Left colon (tissue), 2 donors: Measurements from ENCODE around the gene PLPP7. TPM values are rescaled to one million over a fixed set of nuclear protein-coding genes. Genes with fewer than 3 reads are reported as not detected.

Experiments
- ATAC-seq: fragments of 200-7000 bp; cut with Tn5 transposase; one replicate; pipeline ENCODE4 v1.9.1; 2020; ENCODE audit warnings: mild to moderate bottlenecking, moderate library complexity
- DNase-seq, 2 donors: peaks; one replicate each; pipeline ENCODE4 v3.0.0-alpha.2; 2020
- intact Hi-C, 2 donors: fragments of 100-400 bp; cut with DNase I in 1 of 2; cut with micrococcal nuclease in 1 of 2; formaldehyde crosslinking; loops; one replicate each; pipeline versions ENCODE4 v1.11.2 to v1.14.0; 2022; cut with DNase I, micrococcal nuclease
- total RNA-seq, 2 donors: library from RNA; stranded (reverse); fragmentation: NEBNext Ultra II Directional; extraction: Animal tissue kit (Norgen Biotek cat#: 25700); gene quantifications; one replicate each; pipeline ENCODE4 v1.2.1, GENCODE V29; 2021
- donor health status: DM: no; HTN: no; CAD: no.
- donor health status: DM: yes; HTN: yes; CAD: no.

PLPP7 gene
- total RNA-seq, 2 donors from 2014 or later, result 0.43 to 1.1 TPM

DNA sequence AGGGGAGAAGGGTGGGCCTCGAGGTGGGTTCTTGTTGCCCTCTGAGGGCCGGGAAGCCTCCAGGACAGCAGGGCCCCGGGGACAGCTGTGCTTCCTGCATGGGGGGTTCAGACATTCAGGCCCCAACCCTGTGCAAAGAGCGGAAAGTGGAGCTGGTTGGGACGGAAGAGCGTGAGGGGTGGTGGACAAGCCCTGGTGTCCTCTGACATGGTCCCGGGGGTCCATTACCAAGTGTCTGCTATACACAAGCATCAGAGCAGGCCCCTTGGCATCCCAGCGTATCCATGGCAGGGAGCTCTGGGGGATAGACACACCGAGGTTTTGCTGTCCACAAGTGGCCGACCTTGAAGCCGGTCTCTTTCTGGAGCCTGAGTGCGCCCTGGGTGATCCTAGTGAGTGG lies 9.3 kb downstream of the PLPP7 start:
- DNase-seq, result no peak
- intact Hi-C loops, result no loop called here
- no peak for ATAC-seq

DNA sequence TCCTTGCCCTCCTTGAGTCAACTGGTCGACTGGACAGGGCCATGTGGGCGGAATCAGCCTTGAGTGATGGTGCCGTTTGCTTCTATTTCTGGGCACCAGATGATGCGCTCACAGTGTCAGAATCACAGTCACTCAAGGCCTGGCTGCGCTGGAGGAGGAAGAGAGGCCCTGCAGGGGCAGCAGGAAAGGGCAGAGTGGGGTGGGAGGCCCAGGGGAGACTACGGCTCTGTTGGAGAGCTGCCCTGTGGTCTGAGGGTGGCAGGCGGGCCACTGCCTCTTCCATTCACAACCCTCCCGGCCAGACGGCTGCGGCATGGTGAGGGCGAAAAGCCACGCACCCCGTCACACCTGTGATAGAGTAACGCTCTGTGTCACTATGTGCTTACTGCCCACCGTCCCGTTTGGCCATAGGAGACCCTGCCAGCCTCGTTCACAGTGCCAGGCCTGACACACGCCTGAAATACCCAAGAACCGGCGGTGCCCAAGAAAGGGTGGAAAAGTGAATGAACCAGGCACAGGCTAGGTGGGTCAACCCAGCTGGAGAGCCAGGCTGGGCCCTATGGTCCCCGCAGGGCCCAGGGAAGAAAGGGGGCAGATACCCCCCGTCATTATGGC lies 9.9 kb downstream of the PLPP7 start:
- intact Hi-C loops, result no loop called here
- ATAC-seq (no peak), DNase-seq (no peak)

- intact Hi-C loops, result no loop called here
- ATAC-seq (no peak), DNase-seq (no peak)
Measured at GRCh38 chr9:131299961-131300347, 10.4 kb downstream of the PLPP7 start.

DNA sequence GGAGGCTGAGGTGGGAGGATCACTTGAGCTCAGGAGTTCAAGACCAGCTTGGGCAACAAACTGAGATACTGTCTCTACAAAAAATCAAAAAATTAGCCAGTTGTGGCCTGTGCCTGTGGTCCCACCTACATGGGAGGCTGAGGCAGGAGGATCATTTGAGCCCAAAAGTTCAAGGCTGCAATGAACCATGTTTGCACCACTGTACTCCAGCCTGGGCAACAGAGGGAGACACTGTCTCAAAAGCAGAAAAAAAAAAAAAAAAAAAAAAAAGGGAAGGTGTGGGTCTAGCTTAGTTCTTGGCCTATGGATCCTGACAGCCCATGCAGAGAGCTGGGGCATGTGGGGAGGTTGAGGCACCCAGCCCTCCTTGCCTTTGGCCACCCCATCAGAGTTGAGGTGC lies 10.9 kb downstream of the PLPP7 start:
- intact Hi-C loops, result no loop called here

GRCh38 chr9:131302244-131303075 lies 12.9 kb downstream of the PLPP7 start:
- DNase-seq (no peak), ATAC-seq (no peak)
- intact Hi-C loops, result no loop called here

More for the DNA sequence above, 10.9 kb downstream of the PLPP7 start:
- ATAC-seq, result no peak
- DNase-seq, result no peak

DNA sequence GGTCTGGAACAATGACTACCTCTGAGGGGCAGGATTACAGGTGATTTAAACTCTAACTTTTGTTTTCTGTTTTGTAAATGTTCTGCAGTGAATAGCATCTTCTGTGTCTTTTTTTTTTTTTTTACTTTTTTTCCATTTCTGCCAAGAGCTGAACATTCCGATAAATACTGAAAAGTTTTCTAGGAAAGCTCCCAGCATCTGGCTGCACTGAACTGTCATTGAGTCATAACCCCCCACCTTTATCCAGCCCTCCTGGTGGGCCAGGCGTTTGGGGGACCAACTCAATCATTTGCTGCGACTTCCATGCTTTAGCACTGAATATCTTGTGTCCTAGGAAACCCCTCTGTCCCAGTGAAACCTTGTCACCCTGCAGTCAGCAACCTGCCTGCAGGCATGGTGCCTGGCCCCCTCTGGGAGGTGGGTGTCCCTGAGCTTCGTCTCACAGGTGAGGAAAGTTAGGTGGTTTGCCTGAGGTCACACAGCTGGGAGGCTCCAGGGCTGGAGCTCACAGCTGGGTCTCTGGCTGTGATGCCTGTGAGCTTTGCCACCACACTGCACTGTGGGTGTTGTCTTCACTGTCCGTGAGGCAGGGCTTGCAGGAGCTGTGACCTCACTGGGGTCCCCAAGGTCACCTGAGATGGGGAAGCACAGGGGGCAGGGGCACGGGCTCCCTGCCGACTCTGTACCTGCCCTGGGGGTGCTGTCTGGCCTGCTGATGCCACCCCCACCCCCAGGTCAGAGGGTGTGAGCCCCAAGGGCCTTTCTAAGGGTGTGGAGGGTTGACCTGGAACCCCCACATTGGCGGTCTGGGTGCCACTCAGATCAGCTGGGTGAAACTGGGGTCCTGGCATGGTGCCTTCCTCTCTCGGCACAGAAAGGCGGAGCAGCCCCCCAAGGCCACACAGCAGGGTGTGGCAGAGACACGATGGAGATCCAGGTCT lies 14.1 kb downstream of the PLPP7 start:
- intact Hi-C loops, result no loop called here
- no peak for DNase-seq
- no peak for ATAC-seq

DNA sequence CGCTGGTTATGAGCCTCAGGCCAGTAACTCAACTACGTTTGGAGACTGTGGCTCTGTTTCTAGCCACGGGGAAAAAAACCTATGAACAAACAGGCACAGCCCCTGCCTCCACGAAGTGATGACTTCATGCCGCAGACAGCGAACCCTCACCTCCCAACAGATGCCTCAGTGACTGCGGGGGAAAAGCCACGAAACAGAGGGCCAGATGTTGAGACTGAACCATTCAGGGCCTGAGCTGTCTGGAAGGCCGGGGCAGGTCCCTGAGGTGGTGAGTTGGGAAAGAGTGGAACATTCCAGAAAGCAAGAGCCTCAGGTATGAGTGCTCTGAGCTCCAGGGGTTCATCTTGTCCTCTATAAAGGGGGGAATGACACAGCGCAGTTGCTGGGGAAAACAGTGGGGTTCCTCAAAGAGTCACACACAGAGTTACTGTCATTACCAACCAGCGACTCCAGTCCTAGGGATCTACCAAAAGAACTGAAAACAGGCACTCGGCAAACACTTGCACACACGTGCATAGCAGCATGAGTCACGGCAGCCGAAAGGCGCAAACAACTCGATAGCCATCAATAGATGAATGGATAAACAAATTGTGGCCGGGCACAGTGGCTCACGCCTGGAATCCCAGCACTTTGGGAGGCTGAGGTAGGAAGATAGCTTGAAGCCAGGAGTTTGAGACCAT lies 15.3 kb downstream of the PLPP7 start:
- DNase-seq (no peak), ATAC-seq (no peak)
- intact Hi-C loops, result no loop called here

DNA sequence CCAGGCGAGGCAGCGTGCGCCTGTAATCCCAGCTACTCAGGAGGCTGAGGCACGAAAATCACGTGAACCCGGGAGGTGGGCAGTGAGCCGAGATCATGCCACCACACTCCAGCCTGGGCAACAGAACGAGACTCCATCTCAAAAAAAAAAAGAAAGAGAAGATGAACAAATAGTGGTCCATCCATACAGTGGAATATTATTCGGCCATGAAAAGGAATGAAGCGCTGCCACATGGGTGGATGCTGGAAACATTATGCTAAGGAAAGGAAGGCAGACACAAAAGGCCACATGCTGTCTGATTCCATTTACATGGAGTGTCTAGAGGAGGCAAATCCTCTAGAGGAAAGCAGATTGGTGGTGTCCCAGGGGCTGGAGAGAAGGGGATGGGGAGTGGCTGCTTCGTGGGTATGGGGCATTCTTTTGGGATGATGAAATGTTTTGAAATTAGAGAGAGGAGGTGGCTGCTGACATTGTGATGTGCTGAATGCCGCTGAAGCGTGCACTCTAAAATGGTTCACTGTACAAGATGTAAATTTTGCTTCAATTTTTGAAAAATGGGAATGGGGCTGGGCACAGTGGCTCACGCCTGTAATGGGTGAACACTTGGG lies 17.0 kb downstream of the PLPP7 start:
- DNase-seq (no peak), ATAC-seq (no peak)
- intact Hi-C loops, result no loop called here

DNA sequence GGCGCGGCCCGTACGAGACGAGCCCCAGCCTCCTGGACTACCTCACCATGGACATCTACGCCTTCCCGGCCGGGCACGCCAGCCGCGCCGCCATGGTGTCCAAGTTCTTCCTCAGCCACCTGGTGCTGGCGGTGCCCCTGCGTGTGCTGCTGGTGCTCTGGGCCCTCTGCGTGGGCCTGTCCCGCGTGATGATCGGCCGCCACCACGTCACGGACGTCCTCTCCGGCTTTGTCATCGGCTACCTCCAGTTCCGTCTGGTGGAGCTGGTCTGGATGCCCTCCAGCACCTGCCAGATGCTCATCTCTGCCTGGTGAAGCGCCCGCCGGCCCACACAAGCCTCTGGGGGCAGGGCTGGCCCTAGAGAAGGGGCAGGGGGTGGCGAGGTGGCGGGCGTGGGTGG lies 18.5 kb downstream of the PLPP7 start:
- DNase-seq (no peak), ATAC-seq (no peak)
- intact Hi-C loops, result no loop called here

DNA sequence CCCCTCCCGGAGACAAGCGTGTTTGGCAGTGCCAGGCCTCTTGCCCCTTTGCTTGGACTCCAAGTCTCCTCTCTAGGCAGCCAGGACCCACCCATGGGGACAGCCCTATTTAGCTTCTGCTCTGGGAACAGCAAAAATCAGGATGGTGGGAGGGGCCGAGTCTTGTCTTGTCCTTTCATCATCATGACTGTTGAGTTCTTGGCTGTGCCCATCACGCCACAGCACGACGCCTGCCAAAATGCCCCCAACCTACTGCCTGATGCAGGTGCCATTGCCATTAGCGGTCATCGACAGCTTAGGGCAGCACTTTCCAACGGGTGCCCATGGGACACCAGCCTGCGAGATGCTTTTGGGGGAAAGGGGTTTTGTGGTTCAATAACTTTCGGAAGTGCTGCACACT lies 18.9 kb downstream of the PLPP7 start:
- DNase-seq (no peak), ATAC-seq (no peak)
- intact Hi-C loops, result no loop called here

DNA sequence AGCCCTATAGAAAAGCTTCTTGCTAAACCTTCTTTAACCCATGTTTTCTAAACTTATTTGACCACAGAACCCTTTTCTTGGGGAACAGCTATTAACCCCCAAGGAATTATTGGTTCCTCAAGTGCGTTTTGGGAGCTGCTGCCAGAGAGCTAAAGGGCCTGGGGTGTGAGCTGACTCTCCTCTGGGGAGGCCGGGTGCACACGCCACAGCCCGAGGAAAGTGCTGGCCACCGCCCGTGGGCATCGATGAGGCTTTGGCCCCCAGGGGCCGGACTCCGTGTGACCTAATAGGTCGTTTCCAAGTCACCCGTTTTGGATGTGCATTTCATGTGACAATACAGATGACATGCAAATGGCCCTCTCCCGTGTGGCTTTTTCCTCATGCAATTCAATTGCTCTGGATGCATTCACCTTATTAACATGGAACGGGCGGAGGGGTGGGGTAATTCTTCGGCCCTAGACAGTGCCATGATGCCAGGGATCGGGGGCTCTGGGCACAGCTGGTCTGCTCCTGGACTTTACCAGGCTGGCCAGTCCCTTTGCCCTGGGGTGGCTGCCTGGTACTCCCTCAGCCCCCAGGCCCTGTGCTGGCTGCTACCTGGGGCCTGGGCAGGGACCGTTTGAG lies 19.5 kb downstream of the PLPP7 start:
- DNase-seq (no peak), ATAC-seq (no peak)
- intact Hi-C loops, result no loop called here

DNA sequence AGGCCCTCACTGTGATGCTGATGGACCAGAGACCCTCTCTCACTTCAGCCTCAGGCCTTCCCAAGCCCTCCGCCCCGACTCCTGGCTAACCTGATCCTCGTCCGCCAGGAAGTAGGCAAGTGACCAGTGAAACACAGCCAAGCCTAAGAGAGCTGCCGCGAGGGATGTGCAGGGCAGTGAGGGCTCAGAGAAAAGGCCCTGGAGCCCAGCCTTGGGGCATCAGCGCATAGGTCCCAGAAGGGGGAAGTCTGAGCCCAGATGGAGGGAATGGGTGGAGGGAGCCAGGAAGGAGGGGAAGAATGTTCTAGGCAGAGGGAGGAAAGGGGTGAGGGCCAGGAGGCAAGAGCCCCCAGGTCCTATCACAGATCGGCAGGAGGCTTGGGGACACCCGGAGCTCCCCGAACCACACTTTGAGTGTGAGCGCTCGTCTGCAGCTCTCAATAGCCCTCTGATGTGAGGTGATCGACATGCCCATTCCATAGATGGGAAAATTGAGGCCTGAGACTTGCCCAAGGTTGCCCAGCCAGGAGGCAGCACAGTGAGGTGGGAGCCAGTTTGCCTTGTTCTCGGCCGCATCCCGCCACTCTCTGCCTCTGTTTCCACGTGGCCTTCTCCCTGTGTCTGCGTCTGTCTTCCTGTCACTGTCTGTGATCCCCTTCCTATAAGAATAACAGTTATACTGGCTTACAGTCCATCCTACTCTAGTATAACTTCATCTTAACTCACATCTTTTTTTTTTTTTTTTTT lies 20.2 kb downstream of the PLPP7 start:
- intact Hi-C loops, result no loop called here
- DNase-seq (no peak), ATAC-seq (no peak)

GRCh38 chr9:131310833-131311554 lies 21.5 kb downstream of the PLPP7 start:
- DNase-seq, result peak in 1 of 2 donors; percentile 31

DNA sequence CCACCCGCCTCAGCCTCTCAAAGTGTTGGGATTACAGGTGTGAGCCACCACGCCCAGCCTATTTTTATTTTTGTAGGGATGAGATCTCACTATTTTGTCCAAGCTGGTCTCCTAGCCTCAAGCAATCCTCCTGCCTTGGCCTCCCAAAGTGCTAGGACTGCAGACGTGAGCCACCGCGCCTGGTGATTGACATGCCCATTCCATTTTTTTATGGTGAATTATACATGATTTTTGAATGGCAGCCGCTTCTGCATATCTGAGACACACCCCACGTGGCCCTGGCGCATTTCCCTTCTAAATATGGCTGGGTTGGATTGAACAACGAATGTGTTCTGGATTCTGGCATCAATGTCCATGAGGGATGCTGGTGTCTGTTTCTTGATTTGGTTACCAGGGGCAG lies 22.7 kb downstream of the PLPP7 start:
- DNase-seq (no peak), ATAC-seq (no peak)
- intact Hi-C loops, result no loop called here

More at GRCh38 chr9:131310833-131311554, 21.5 kb downstream of the PLPP7 start:
- intact Hi-C loops, result no loop called here
- ATAC-seq, result no peak

- intact Hi-C loops, result no loop called here
- ATAC-seq (peak; percentile 98), DNase-seq (peak; percentile 33 to 39)
Measured at GRCh38 chr9:131312822-131313770, 23.6 kb downstream of the PLPP7 start.
